Esophagus muscularis mucosa (tissue), 4 donors: ENCODE results near the gene GRIA2.

Experiments used
- EP300 ChIP-seq: sonication (generic); formaldehyde crosslinking; IDR thresholded peaks from one replicate; pipeline ENCODE4 v1.6.1; 2017; ENCODE audit warnings: antibody characterized with exemption
- POLR2A ChIP-seq: fragments of 450-650 bp; IDR thresholded peaks from one replicate; pipeline ENCODE4 v1.6.1; 2017; ENCODE audit warnings: antibody characterized with exemption, moderate library complexity, mild to moderate bottlenecking, low read depth
- POLR2AphosphoS5 ChIP-seq, 2 donors: sonication (generic); formaldehyde crosslinking; IDR thresholded peaks; one replicate each; pipeline ENCODE4 v1.6.1; 2017; ENCODE audit warnings: antibody characterized with exemption in 2 of 2
- TF ChIP-seq, protein P1 (sequence below), 3 experiments: fragments of 200-600 bp in 2 of 3; fragments of 450-650 bp in 1 of 3; sonication (generic) in 2 of 3; IDR thresholded peaks; one replicate each; pipeline ENCODE4 v1.5.1; 2017 to 2019; ENCODE audit warnings: antibody characterized with exemption in 3 of 3, mild to moderate bottlenecking in 2 of 3, moderate library complexity in 1 of 3

GRCh38 chr4:157226035-157226434 is 5.5 kb downstream of the GRIA2 start:
- TF ChIP-seq, protein P1, sequence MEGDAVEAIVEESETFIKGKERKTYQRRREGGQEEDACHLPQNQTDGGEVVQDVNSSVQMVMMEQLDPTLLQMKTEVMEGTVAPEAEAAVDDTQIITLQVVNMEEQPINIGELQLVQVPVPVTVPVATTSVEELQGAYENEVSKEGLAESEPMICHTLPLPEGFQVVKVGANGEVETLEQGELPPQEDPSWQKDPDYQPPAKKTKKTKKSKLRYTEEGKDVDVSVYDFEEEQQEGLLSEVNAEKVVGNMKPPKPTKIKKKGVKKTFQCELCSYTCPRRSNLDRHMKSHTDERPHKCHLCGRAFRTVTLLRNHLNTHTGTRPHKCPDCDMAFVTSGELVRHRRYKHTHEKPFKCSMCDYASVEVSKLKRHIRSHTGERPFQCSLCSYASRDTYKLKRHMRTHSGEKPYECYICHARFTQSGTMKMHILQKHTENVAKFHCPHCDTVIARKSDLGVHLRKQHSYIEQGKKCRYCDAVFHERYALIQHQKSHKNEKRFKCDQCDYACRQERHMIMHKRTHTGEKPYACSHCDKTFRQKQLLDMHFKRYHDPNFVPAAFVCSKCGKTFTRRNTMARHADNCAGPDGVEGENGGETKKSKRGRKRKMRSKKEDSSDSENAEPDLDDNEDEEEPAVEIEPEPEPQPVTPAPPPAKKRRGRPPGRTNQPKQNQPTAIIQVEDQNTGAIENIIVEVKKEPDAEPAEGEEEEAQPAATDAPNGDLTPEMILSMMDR (IDR thresholded peaks at IDR 0.05), result no peak
- TF ChIP-seq POLR2A (no peak), POLR2AphosphoS5 (IDR thresholded peaks at IDR 0.05) (no peak), EP300 (no peak)
